Activated CD4-positive, alpha-beta T cell treated with anti-CD3 and anti-CD28 coated beads, Interleukin-2, amount 50 U/mL, for 4 hours (primary cell): ENCODE results near the gene SH3BGR.

ENCODE experiments used
- DNase-seq, 2 experiments: peaks; one replicate each; pipeline ENCODE4 v3.0.0-alpha.2; 2020

The SH3BGR gene

DNA sequence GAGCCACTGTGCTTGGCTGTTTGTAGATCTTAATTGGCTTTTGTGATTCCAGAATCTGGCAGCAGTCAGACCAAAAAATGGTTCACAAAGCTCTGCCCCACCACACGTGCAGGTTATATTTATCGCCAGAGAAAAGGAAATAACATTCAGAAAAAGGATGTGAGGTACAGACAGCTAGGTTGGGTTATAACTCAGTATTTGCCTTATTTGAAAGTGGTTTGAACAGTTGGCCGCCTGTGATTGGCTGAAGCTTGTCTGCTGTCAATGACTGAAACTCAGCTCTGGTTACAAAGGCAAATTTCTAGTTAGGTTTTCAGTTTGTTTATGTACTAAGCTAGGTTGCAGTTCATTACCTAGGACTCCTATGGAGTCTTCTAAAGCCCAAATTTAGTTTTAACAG is 9.6 kb downstream of the SH3BGR start:
- no peak for DNase-seq

GRCh38 chr21:39463308-39463707 is 11.5 kb downstream of the SH3BGR start:
- no peak for DNase-seq

DNA sequence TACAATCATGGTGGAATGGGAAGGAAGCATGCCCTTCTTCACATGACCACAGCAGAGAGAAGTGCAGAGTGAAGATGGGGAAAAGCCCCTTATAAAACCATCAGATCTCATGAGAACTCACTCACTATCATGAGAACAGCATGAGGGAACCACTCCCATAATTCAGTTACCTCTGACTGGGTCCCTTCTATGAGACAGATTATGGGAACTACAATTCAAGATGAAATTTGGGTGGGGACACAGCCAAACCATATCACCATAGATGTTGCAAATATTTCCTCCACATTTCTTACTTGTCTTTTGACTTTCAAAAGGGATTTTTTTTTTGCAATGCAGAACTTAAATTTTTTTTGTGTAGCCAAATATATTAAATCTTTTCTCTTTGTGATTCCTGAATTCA is 14.8 kb downstream of the SH3BGR start:
- no peak for DNase-seq

GRCh38 chr21:39467746-39468145 is 16.0 kb downstream of the SH3BGR start:
- no peak for DNase-seq

DNA sequence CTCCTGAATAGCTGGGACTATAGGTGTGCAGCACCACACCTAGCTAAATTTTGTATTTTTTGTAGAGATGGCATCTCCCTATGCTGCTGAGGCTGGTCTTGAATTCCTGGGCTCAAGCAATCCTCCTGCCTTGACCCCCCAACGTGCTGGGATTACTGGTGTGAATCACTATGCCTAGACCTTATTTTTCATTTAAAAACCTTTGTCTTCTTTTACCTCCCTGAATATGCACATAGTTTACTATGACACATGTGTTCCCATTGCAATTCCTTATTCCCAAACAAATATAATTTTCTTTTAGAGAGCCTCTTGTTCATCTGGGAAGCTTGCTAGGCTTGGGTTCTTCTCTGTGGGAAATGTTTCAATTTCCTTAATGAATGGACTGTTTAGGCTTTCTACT is 16.8 kb downstream of the SH3BGR start:
- no peak for DNase-seq

DNA sequence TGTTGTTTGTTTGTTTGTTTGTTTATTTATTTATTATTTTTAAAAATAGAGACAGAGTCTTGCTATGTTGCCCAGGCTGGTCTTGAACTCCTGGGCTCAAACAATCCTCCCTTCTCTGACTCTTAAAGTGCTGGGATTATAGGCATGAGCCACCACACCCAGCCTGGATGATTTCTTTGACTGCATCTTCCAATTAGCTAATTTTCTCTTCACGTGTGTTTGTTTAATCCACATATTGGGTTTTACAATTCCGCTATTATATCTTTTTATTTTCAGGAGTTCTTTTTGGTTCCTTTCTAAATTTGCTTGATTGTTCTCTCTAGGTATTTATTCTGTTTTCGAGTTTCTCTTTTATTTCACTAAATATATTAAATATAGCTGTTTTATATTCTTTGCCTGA is 19.8 kb downstream of the SH3BGR start:
- DNase-seq: no peak

GRCh38 chr21:39472786-39473185 is 21.0 kb downstream of the SH3BGR start:
- no peak for DNase-seq

DNA sequence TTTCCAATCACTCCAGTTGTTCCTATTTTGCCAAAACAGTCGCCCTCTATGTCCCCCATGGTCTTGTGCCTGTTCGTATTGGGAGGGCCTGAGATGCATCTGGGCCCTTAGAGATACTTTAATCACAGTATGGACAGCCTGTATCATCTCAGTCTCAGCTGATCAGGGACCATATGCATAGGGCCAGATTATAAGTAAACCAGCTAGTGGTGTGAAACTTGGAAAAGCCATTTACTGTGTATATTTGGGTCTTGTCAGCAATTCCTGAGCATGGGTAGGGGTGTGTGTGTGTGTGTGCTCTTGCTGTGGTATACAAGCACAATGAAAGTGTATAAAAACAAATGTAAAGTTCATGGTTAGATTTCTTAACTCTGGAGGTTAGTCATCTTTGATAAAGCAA is 22.8 kb downstream of the SH3BGR start:
- DNase-seq: no peak

DNA sequence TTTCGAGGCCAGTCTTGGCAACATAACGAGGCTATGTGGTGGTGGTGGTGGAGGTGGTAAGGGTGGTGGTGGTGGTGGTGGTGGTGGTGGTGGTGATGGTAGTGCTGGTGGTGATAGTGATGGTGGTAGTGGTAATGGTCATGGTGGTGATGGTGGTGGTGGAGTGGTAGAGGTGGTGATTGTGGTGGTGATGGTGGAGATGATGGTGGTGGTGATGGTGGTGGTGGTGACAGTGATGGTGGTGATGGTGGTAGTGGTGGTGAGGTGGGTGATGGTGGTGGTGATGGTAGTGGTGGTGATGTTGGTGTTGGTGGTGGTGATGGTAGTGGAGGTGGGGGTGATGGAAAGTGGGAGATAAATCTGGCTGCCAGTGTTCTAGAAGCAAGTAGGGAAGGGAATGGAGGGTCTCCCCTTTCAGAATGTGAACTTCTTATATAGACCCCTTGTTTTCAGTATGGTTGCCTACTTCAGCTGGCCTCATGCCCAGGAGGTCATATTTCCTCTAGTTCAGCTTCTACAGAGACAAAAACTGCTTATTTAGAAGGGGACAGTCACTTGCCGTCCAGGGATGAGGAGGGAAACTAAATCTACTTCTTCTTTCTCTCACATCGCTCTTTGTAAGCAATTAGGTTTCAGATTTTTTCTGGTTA is 27.5 kb downstream of the SH3BGR start:
- no peak for DNase-seq

DNA sequence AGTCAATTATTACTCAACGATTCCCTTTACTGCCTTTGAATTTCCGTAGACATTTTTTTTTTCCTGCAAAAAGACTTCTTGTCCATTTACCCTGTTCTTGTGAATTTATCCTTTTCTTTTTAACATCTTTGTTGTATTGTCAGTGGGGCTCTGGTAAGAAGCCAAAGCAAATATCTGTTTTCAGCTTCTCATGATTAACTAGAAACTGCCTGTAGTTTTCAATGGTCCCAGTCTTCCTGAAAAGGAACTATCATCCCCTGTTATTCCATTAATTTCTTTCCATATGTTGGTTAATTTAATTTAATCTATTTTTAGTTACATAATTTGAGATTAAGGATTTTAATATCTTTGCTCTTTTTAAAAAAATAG is 28.0 kb downstream of the SH3BGR start:
- no peak for DNase-seq

DNA sequence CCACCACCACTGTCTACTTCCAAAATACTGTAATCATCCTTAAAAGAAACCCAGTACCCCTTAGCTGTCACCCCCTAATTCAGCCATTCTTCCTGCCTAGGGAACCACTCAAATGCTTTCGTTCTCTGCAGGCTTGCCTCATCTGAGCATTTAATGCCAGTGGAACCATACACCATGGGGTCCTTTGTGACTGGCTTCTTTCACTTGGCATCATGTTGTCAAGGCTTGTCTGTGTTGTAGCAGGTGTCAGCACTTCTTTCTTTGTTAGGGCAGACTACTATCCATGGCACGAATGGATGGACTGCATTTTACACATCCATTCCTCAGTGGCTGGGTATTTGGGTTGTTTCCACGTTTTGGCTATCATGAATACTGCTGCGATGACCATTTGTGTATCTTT is 28.5 kb downstream of the SH3BGR start:
- no peak for DNase-seq

DNA sequence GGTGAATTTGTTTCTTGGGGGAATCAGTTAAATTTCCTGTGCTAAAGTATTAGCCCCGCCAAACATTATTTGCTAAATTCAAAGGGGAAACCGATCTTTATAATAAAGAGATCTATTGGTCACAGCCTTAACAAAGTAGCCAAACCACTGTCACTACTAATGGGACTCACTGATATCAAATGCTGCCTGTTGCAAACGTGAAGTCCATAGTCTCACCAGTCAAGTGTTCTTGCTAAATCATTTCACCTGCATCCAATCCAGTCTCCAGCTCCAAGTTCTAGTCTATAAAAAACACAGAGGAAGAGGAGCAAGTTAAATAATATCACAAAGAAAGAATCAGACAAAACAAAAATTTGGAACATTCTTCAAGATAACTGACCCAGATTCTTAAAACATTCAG is 30.1 kb downstream of the SH3BGR start:
- no peak for DNase-seq

GRCh38 chr21:39483917-39484316 is 32.1 kb downstream of the SH3BGR start:
- no peak for DNase-seq

DNA sequence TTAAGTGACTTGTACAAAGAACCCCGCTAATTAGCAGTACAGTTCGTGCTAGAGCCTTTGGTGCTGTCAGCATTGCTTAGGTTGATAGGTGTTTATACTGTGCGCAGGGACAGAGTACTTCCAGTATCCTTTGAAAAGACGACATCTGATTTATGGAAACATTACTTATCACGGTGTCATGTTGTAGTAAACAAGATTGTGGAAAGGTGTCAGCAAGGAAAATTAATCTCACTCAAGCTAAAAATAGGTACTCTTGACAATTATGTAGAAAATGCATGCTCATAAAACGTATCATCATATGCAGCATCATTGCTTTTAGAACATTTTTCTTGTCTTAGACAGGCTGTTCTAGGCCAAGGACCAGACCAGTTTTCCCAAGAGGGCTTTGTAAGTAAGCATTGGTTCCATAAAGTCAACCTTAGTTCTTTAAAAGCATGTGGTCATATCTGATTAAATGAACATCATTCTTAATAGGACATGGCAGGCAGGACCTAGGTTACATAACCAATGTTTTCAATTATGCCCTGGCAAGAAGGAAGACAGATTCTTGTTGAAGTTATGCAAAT is 33.0 kb downstream of the SH3BGR start:
- no peak for DNase-seq

- DNase-seq: no peak
These were observed 37.7 kb downstream of the SH3BGR start for GRCh38 chr21:39489380-39489924.

DNA sequence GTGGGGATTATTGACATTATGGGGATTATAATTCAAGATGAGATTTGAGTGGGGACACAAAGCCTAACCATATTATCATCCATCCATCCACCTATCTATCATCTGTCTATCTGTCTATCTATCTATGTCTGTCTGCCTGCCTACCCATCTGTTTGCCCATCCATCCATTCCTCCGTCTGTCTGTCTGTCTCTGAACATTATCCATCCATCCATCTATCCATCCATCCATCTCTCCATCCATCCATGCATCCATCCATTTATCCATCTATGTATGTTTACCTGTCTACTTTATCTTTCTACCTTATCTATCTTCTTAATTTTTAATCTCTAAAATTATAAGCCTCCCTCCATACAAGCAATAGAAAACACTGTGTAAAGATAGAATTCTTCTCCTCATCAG is 47.4 kb downstream of the SH3BGR start:
- DNase-seq: no peak

- no peak for DNase-seq
These were observed 50.9 kb downstream of the SH3BGR start for GRCh38 chr21:39502631-39503030.

GRCh38 chr21:39503123-39503762 is 51.5 kb downstream of the SH3BGR start:
- DNase-seq: no peak

- no peak for DNase-seq
These were observed 52.5 kb downstream of the SH3BGR start for GRCh38 chr21:39504230-39504629.

DNA sequence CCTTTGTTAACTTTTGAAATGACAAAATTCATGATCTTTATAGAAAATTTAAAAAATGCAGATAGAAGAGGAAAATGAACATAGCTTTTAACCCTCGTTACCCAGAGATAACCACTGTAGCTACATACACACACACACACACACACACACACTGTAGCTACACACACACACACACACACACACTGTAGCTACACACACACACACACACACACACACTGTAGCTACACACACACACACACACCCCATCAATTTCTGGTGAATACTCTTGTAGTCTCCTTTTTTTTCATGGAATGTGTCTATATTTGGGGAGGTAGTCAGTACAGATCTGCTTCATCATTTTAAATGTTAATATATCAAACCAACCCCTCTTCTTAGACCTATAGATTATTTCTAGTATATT is 58.5 kb downstream of the SH3BGR start:
- DNase-seq: no peak

DNA sequence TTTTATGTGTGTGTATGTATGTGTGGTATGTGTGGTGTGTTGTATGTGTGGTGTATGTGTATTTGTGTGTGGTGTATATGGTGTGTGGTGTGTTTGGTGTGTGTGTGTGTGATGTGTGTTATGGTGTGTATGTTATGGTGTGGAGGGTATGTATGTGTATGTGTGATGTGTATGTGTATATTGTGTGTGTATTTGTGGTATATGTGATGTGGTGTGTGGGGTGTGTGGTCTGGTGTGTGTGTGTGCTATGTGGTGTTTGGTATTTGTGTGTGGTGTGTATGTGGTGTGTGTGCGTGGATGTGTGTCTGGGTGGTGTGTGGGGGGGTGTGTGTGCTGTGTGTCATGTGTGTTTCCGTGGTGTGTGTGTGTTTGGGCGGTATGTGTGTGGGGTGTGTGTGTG is 59.3 kb downstream of the SH3BGR start:
- no peak for DNase-seq

- DNase-seq: no peak
These were observed 62.0 kb downstream of the SH3BGR start for GRCh38 chr21:39513735-39514134.

DNA sequence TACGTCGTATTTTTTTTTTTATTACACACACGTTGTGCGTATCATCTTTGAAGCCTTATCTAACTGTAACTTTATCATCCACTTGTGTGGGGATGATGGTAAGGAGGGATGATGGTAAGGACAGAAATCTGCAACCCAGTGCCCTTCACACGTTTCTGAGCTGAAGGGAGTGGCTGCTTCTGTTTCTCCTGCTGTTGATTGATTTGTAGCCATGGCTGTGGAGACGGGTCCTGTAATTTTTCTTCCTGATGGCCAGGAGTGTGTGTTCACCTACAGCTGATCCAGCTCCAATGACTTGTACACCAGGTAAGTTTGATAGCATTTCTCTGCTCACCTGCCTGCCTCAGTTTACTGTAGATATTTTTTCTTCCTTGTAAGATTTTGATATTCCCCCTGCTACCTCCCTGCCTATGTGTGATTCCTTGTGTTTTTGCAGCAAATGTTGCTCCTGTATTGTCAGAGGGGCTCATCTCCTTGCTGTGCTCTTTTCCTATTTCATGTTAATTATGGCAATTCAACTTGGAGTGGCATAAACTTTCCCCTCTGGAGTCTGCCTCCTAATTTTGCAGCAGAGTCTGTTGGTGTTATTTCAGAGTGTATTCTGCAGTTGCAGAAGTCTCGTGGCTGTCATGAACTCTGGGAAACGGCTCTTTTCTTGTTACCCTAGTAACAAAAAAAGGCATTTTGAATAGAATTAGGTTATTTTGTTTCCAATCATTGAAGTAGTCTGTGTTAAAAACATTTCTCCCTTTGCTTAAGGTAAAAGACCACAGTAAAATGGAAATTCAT is 64.1 kb downstream of the SH3BGR start:
- no peak for DNase-seq
